Suppressor macrophage treated with lipopolysaccharide for 1 hour (primary cell): Measurements from ENCODE around the gene TIPIN.

Experiments used
- DNase-seq, 3 donors: peaks; one replicate each; pipeline ENCODE4 v3.0.0-alpha.2; 2020 to 2022

TIPIN gene

DNA sequence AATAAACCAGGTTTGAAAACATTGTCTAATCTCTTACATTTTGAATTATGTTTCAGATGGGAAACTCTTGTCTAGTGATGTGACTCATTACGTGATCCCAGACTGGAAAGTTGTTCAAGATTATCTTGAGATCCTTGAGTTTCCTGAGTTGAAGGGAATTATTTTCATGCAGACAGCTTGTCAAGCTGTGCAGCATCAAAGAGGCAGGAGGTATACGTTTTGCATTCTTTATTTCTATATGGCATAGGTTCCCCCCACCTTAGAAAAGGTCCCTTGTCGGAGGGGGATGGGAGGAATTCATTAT is 61.6 kb downstream of the TIPIN start:
- DNase-seq = no peak

DNA sequence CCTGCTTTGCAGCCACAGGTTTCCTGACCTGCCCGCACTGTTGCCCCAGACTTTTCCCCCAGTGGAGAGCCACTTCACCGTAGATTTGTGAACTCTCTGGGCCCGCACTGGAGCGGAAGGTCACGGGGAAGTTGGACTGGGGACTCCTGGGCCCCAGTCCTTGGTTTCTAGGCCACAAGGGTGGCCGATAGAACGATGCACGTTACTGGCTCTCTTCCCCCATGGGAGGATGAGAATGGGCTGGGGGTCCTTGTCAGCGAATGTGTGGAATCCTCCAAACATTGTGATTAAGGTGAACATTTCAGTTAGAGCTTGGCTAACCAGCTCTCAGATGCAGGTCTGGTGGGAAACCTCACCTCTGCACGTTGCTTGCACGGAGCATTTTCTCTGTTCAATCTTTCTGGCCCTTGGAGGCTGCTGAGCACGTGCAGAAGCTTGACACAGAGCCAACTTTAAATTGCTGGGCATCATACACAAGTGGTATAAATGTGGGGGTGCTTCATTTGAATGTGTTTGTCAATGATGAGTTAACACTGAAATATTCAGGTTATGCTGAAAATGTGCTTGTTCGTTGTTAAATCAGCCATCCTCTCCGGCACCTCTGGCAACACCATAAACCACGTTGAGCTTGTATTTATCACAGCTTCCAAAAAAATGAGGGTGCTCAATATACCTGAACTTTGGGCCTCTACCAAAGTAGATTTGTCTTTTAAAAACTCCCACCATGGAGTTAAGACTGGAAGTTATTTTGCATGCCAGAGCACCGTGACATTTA is 62.1 kb downstream of the TIPIN start:
- DNase-seq = peak in 1 of 3 donors; percentile 32

DNA sequence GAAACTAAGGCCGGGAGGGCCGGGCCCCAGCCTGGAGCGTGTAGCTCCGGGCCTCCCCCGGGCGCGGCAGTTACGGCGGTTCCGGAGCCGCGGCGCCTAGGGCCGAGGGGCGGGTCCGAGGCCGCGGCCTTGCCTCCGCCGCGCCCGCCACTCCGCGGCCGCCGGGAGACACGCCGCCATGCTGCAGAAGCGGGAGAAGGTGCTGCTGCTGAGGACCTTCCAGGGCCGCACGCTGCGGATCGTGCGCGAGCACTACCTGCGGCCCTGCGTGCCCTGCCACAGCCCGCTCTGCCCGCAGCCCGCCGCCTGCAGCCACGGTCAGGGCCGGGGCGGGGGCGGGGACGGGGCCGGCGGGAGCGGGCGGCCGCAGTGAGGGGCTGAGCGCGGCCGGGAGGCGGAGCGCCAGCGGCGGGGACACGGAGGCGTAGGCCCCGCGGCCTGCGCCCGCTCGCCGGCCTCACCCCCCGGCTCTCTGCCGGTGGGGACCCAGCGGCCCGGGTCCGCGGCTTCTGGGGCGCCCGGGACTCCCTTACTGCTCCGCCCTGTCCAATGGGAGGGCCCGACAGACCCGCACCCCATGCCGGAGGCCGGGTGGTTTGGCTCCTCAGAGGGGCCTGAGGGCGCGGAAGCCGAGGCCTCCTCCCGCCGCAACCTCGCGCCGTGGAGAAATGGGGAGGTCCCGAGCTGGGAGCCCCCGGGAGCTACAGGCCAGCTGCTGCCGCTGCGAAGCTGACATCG is 62.9 kb downstream of the TIPIN start, which contains the start of gene DIS3L:
DIS3L (plus strand) TSS at position 150 of the 738 bp plus-strand sequence; CDS start at position 179, 29 bp downstream.
- peak; percentile 69 to 90 (median 78) for DNase-seq

DNA sequence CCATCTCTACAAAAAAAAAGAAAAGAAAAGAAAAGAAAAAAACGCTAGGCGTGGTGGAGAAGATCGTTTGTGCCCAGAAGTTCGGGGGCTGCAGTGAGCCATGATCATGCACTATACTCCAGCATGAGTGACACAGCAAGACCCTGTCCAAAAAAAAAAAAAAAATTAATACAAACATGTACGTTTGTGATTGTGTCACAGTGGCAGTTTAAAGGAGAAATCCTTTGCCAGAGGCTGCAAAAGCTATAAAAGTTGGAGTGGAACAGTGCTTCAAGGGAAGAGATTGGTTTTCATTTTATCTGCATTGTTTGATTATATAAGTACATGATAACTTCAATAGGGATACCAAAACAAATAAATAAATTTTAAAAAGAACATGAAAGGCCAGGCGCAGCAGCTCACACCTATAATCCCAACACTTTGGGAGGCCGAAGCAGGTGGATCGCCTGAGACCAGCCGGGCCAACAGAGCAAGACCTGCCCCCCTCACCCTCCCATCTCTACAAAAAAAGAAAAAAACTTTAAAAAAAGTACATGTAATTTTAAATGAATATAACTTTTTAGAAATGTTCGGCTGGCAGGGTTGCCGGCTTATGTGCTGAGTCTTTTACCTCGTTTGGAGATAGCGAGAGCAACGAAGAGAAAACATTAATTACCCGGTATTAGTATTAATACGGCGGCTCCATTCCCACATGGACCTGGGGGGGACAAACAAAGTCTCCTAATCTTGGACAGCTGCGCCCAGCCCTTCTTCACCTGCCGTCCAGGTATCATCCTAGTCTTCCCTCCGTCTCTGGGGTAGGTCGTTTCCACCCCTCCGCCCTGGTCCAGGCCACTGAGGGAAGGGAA is 63.7 kb downstream of the TIPIN start:
- DNase-seq = peak in 1 of 3 donors; percentile 19

DNA sequence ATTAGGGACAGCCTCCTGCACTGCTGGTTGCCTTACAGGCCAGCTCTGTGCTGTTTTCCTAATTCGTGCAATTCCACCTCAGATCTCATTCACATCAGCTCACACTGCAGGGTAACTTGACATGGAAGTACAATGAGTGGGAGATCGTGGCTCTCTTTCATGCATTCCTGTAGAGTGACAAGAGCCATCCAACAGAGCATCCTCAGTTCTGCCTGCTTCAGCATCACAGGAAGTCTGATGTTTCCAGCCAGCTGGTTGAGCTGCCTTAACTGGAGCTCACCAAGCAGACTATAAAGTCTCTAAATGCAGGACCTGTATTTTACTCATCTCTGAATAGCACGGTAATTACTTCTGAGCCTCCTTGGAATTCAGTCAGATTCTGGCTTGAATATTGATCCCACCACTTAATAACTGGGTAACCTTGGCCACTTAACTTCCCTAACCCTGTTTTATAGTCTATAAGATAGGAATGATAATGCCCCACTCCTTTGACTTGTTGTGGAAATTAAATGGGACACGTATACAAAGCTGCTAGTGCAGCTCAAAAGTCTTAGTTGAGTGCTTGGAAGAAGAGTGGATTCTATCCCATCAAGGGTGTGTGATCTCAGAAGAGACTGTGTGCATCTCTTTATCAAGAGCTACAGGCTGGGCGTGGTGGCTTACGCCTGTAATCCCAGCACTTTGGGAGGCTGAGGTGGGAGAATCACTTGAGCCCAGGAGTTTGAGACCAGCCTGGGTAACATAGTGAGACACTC is 64.5 kb downstream of the TIPIN start:
- no peak for DNase-seq

DNA sequence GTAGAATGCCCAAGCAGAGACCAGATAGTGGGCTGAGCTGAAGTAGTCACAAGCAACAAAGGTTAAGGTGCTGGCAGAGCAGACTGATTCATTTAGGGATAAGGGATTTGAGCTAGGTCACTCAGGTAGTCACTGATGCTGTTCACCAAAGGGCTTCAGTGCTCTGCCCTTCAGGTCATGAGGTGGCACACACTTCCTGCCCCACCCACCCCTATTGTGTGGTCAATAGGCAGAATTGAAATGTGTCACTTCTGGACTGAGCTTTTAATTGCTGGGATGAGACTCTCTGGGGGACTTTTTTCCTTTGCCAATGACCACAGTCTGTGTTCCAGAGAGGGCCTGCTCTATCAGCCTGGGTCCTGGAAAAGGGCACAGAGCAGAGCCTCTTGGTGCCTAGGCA is 66.0 kb downstream of the TIPIN start:
- DNase-seq = no peak

DNA sequence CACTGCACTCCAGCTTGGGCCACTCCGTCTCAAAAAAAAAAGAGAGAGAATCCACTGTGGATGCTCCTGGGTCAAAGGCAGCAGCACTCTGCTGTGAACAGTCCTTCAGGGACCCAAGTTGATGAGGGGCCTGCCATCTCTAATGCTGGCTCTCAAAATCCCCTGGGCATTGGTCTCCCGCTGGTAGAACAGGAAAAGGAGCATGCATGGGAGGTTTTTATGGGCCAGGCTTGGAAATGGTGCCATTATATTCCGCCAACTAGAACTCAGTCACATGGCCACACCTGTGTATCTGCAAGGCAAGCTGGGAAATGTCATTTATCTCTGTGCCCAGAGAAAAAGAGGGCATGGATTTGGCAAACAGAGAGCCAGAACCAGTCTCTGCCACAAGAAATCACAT is 66.5 kb downstream of the TIPIN start:
- DNase-seq = no peak

DNA sequence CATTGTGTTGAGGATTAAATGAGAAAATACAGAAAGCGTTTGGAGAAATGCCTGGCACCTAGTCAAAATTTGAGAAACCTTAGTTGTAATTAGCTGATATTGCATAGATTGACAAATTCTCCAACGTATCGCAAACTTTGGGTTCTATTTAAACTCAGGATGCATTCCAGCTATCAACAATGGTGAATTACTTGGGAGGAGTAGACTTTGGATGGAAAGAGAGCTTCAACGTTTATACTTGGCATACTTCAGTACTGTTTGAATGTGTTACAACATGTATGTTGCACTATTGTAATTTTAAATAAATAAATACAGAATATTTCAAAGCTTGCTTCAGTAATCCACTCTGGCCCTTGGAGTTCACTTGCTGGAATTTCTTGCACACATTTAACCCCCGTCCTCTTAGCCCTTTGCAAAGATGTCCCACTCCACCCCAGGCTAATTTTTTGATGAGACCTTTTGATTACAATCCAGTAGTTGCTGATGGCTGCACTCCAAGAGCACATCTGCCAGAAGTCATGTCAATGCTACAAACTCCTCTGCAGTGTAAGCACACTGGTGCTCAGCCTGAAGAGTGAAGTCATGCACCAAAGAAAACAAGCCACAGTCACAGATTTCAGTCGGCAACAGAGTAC is 67.8 kb downstream of the TIPIN start:
- no peak for DNase-seq

DNA sequence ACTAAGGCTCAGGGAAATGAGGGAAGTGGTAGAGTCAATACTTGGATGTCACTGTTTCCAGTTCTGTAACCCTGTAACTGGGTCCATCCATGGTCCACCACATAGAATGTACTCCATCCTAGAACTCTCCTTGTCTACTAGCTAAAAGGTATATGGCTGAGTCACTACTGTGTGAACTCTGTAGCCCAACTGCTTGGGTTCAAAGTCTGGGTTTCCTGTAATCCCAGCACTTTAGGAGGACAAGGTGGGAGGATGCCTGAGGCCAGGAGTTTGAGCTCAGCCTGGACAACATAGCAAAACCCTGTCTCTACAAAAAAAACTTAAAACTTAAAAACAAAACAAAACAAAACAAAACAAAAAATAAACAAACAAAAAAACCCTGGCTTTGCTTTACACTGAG is 68.4 kb downstream of the TIPIN start:
- DNase-seq = no peak

DNA sequence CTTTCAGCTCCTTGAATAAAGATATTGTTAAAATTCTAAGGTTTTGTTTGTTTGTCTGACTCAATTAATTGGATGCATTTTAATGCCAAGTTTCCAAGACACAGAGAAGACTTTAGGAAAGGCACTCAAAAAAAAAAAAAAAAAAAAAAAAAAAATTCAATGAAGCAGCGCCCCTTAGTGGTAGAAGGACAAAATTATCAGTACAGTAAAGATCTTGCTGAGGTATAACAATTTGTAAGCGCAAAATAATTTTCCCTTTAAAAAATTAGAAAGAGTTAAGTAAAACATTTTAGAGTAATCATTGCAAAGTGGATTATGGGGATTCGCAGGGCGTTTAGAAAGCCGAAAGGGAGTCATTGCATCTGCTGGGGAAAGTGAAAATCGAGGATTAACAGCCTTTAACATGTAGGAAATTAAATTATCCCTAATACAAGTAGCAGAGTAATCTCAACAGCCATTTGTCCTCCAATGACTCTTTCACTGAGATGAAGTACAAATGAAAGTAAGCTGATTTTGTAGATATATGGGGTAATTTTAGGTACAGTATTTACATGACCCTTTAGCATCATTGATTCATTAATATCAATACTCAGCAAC is 68.9 kb downstream of the TIPIN start:
- DNase-seq = peak; percentile 29 to 69 (median 60)
